PFSK-1 (cell line): ENCODE data around the gene PPP2R2C.

Experiments
- POLR2AphosphoS5 ChIP-seq: IDR thresholded peaks from 2 replicates; pipeline ENCODE4 v1.6.1; 2012; ENCODE audit warnings: low read depth, mild to moderate bottlenecking, control low read depth, low read length, moderate library complexity
- TAF1 ChIP-seq: IDR thresholded peaks from 2 replicates; pipeline ENCODE4 v1.6.1; 2012; ENCODE audit warnings: low read length, control low read depth, borderline replicate concordance; ENCODE audit not compliant: insufficient read depth
- TF ChIP-seq, protein P1 (sequence below), 2 experiments: IDR thresholded peaks; 2 replicates each; pipeline versions ENCODE4 v1.6.1 to v1.8.0; 2011 to 2012; ENCODE audit warnings: low read depth in 2 of 2, low read length in 2 of 2, control low read depth in 1 of 2, inconsistent platforms in 1 of 2, mild to moderate bottlenecking in 1 of 2, moderate library complexity in 1 of 2; ENCODE audit not compliant: insufficient read depth in 1 of 2

DNA sequence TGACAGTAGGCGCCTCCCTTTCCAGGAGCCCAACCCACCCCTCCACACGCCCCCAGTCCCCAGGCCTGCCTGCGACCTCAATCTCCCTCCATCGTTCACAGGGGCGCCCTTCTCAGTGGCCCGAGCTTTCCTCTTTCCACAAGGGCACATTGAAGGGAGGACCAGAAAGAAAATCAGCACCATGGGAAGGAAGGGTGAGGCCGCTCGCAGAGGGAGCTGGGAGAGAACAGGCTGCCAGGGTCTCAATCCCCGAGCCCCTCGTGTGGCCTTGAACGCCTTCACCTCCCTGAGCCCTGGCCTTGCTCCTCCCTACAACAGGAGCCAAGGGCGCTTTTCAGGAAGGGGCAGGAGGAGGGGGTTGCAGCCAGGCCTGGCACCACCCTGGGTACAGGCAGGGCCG is 136.2 kb downstream of the PPP2R2C start:
- TF ChIP-seq, protein P1, sequence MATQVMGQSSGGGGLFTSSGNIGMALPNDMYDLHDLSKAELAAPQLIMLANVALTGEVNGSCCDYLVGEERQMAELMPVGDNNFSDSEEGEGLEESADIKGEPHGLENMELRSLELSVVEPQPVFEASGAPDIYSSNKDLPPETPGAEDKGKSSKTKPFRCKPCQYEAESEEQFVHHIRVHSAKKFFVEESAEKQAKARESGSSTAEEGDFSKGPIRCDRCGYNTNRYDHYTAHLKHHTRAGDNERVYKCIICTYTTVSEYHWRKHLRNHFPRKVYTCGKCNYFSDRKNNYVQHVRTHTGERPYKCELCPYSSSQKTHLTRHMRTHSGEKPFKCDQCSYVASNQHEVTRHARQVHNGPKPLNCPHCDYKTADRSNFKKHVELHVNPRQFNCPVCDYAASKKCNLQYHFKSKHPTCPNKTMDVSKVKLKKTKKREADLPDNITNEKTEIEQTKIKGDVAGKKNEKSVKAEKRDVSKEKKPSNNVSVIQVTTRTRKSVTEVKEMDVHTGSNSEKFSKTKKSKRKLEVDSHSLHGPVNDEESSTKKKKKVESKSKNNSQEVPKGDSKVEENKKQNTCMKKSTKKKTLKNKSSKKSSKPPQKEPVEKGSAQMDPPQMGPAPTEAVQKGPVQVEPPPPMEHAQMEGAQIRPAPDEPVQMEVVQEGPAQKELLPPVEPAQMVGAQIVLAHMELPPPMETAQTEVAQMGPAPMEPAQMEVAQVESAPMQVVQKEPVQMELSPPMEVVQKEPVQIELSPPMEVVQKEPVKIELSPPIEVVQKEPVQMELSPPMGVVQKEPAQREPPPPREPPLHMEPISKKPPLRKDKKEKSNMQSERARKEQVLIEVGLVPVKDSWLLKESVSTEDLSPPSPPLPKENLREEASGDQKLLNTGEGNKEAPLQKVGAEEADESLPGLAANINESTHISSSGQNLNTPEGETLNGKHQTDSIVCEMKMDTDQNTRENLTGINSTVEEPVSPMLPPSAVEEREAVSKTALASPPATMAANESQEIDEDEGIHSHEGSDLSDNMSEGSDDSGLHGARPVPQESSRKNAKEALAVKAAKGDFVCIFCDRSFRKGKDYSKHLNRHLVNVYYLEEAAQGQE (IDR thresholded peaks at IDR 0.05; ENCODE audit: insufficient read depth in 1 of 2, low read depth in 2 of 2, low read length in 2 of 2): no peak
- no peak for TF ChIP-seq POLR2AphosphoS5
- no peak for TF ChIP-seq TAF1
